Testis (tissue), 3 donors: ENCODE measurements around the gene DAP. TPM values are rescaled to one million over a fixed set of nuclear protein-coding genes. Genes with fewer than 3 reads are reported as not detected.

ENCODE experiments used
- DNase-seq: peaks from one replicate; pipeline ENCODE4 v3.0.0-alpha.2; 2019
- H3K27ac ChIP-seq, 2 donors: fragments of 200-600 bp; sonication (generic); one replicate each; pipeline ENCODE4 v1.5.1; 2019
- H3K27me3 ChIP-seq: fragments of 200-600 bp; sonication (generic); one replicate; pipeline ENCODE4 v1.5.1; 2019
- H3K36me3 ChIP-seq: fragments of 200-600 bp; sonication (generic); one replicate; pipeline ENCODE4 v1.5.1; 2017; ENCODE audit warnings: low read depth; ENCODE audit errors: missing control alignments
- H3K4me1 ChIP-seq: fragments of 200-600 bp; sonication (generic); one replicate; pipeline ENCODE4 v1.5.1; 2019
- H3K4me3 ChIP-seq, 2 donors: fragments of 200-600 bp; sonication (generic); one replicate each; pipeline ENCODE4 v1.5.1; 2017 to 2019
- H3K9me3 ChIP-seq: fragments of 200-600 bp; sonication (generic); one replicate; pipeline ENCODE4 v1.5.1; 2017
- POLR2A ChIP-seq: fragments of 450-650 bp; IDR thresholded peaks from one replicate; pipeline ENCODE4 v1.6.1; 2017; ENCODE audit warnings: antibody characterized with exemption, mild to moderate bottlenecking, moderate library complexity
- WGBS, 2 donors: methylation state at CpG; one replicate each; pipeline ENCODE4 v1.1.5; 2018; 5-methylcytosine and 5-hydroxymethylcytosine counted together
- intact Hi-C: fragments of 100-400 bp; cut with DNase I; formaldehyde crosslinking; loops from one replicate; pipeline ENCODE4 v1.15.1; 2023; ENCODE audit warnings: low total_unique reads
- polyA plus RNA-seq: library from polyadenylated mRNA; stranded (reverse); fragments of 350-450 nt; fragmentation: Illumina TruSeq; extraction: RNeasy Lipid Tissue Mini Kit (QIAGEN cat#74804); gene quantifications from one replicate; pipeline ENCODE4 v1.2.3, GENCODE V29; 2014; ENCODE audit warnings: low read depth, low replicate concordance; ENCODE audit not compliant: insufficient read depth
- total RNA-seq, 2 donors: library from RNA; depleted of rRNA; stranded (reverse); fragments of >200 nt; gene quantifications; one replicate each; pipeline ENCODE4 v1.2.3, GENCODE V29; 2016
- TF ChIP-seq, protein P1 (sequence below), 3 experiments: fragments of 450-650 bp in 2 of 3; fragments of 200-600 bp in 1 of 3; sonication (generic) in 1 of 3; IDR thresholded peaks; one replicate each; pipeline ENCODE4 v1.5.1; 2016 to 2019; ENCODE audit warnings: antibody characterized with exemption in 3 of 3, mild to moderate bottlenecking in 2 of 3, moderate library complexity in 1 of 3

Gene DAP
- total and polyA plus RNA-seq, 3 donors from 2014 or later, result 46.3 to 92.2 (median 48.1) TPM

DNA sequence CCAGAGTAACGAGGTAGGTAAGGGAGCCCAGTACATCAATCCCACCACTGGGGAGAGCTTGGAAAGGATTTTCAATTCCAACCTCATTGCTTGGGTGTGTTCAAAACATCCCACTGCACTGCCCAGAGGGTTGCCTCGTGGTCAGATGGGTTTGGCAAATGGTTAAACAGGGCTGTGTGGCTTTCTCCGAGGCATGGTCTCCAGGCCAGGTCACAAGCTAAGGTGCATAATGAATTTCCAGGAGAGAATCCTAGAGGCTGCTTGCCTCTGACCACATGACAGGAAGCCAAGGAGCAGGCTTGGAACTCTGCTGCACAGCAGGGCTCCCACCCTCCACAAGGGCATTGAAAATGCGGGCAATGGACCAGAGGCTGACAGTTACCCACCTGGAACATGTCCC is 51.6 kb downstream of the DAP start:
- DNase-seq, result no peak
- Histone ChIP-seq H3K9me3 (no peaks in the 10 kb centered on the region), H3K27ac (no peak overlapping the region), H3K27me3 (no peaks in the 10 kb centered on the region), H3K4me3 (no peak overlapping the region), H3K4me1 (no peaks in the 10 kb centered on the region), H3K36me3 (no peaks in the 10 kb centered on the region)
- WGBS, 2 donors, result 87 to 93% methylated on average over 3 to 4 of the region's 4 CpGs
- intact Hi-C loops, result no loop called here
- no peak for TF ChIP-seq POLR2A
- TF ChIP-seq, protein P1, sequence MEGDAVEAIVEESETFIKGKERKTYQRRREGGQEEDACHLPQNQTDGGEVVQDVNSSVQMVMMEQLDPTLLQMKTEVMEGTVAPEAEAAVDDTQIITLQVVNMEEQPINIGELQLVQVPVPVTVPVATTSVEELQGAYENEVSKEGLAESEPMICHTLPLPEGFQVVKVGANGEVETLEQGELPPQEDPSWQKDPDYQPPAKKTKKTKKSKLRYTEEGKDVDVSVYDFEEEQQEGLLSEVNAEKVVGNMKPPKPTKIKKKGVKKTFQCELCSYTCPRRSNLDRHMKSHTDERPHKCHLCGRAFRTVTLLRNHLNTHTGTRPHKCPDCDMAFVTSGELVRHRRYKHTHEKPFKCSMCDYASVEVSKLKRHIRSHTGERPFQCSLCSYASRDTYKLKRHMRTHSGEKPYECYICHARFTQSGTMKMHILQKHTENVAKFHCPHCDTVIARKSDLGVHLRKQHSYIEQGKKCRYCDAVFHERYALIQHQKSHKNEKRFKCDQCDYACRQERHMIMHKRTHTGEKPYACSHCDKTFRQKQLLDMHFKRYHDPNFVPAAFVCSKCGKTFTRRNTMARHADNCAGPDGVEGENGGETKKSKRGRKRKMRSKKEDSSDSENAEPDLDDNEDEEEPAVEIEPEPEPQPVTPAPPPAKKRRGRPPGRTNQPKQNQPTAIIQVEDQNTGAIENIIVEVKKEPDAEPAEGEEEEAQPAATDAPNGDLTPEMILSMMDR (IDR thresholded peaks at IDR 0.05), result no peak

DNA sequence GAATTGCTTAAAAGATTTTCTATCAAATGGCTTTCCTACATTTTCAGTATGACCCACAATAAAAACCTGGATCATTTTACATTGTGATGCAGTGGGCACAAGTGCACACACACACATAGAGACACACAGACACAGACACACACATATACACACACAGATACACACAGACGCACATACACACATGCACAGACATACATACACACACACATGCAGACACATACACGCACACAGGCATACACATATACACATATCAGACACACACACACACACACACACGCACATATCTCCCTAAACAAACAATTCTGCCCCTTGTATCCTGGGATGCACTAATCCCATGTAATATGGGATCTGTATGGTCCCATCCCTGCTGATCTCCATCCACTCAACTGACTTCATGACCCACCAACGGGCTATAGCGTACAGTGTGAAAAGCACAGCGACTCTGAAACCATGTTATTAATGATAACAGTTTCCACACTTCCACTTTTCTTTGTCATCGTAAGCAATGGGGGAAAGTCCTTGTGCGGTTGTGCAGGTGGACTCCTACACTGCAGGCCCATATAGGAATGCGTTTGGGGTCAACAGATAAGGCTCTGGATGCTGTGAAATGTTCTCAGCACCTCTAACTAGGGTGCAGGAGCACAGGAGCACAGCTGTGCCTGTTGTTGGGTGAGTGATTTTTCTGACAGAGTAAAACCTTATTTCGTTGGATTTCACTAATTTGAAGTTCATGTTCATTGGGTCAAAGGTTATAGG is 52.7 kb downstream of the DAP start:
- Histone ChIP-seq H3K4me1 (no peaks in the 10 kb centered on the region), H3K36me3 (no peaks in the 10 kb centered on the region), H3K9me3 (no peaks in the 10 kb centered on the region), H3K27me3 (no peaks in the 10 kb centered on the region), H3K27ac (no peak overlapping the region), H3K4me3 (no peak overlapping the region)
- no peak for DNase-seq
- WGBS, 2 donors, result 77 to 91% methylated on average over 10 of the region's 10 CpGs
- TF ChIP-seq, protein P1 (IDR thresholded peaks at IDR 0.05), result no peak
- no peak for TF ChIP-seq POLR2A
- intact Hi-C loops, result no loop called here

DNA sequence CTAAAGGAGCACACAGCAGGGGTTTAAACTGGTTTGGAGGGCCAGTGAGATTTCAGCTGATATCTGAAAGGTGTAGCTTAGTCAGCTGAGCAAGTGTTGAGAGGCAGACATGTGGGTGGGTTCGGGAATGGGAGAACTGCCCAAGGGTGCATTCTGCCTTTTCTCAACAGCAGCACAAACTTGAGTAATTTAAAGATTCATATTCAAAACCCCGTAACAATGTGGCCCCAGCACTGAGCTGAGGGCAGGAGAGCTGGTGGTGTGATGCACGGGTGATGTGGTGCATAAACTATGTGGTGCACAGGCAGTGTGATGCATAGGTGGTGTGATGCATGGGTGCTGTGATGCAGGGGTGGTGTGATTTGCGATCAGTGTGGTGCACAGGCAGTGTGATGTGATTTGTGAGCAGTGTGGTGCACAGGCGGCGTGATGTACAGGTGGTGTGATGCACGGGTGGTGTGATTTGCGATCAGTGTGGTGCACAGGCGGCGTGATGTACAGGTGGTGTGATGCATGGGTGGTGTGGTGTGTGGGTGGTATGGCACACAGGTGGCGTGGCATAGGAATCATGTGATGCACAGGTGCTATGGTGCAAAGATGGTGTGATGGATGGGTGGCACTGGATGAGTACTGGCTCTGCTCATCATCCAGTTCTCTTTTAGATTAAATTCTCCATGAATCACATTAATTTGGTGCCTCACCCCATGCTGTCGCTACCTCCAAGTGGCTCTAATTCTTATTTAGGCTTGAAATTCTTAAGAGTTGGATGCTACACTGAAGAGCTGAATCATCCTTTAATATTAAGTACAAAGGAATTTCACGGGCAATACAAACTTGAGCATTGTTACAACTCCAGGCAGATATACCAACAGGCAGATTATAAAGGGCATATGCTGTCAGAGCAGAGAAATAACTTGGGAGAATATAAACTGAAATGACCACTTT is 53.6 kb downstream of the DAP start:
- no peak for TF ChIP-seq POLR2A
- TF ChIP-seq, protein P1 (IDR thresholded peaks at IDR 0.05), result no peak
- Histone ChIP-seq H3K27ac (no peak overlapping the region), H3K9me3 (no peaks in the 10 kb centered on the region), H3K4me1 (no peaks in the 10 kb centered on the region), H3K4me3 (no peak overlapping the region), H3K27me3 (no peaks in the 10 kb centered on the region), H3K36me3 (no peaks in the 10 kb centered on the region)
- no peak for DNase-seq
- intact Hi-C loops, result no loop called here
- 91 to 94% methylated on average over 13 of the region's 13 CpGs for WGBS, 2 donors

DNA sequence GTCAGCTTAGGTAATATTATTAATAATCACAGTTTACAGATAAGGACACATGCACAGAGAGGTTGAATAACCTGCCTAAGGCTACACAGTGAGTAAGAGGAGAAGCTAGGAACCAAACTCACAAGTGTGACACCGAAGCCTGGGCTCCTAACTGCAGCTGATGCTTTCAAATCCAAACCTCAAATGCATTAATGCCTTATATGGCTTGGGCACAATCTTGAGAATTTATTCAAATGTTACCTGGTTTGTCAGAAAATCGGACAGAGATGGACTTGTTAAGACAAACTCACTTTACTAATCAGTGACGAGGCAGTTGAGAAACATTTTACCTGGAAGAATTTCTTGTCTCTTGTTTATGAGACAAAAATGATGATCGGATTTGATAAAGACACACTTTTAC is 54.7 kb downstream of the DAP start:
- no peaks in the 10 kb centered on the region for H3K27me3 ChIP-seq
- DNase-seq, result no peak
- H3K4me1 ChIP-seq, result no peaks in the 10 kb centered on the region
- intact Hi-C loops, result no loop called here
- H3K27ac ChIP-seq, result no peak overlapping the region
- H3K36me3 ChIP-seq, result no peaks in the 10 kb centered on the region
- TF ChIP-seq, protein P1 (IDR thresholded peaks at IDR 0.05), result no peak
- TF ChIP-seq POLR2A, result no peak
- H3K4me3 ChIP-seq, result no peak overlapping the region
- no peaks in the 10 kb centered on the region for H3K9me3 ChIP-seq
- WGBS, 2 donors, result 97% methylated on average over 4 of the region's 4 CpGs
